ENCODE data around the gene SLC8A1.

Gene SLC8A1

DNA sequence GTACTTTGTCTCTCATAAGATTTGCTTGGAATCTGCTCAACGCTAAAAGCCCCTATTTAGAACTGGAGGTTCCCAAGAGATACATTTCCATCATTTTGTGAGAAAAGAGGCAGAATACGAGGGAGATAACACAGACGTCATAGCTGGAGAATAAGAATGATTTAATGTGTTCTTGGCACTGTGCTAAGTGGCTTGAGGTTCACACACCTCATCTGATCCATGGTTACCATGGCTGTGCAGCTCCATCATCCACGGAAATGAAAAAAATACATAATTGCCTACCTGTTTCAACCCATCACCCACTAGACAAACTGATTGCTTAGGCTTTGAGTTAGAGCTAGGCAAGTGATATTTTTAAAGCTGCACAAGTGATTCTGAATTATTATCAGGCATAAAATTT lies 227.6 kb downstream of the SLC8A1 start:
- no peak for TF ChIP-seq BACH2 (CRISPR knock-in tag; IDR thresholded peaks at IDR 0.05; ENCODE audit: borderline replicate concordance)
- TF ChIP-seq ZNF565 (CRISPR knock-in tag; conservative IDR thresholded peaks at IDR 0.05; ENCODE audit: low read depth): no peak
- TF ChIP-seq, protein P1, sequence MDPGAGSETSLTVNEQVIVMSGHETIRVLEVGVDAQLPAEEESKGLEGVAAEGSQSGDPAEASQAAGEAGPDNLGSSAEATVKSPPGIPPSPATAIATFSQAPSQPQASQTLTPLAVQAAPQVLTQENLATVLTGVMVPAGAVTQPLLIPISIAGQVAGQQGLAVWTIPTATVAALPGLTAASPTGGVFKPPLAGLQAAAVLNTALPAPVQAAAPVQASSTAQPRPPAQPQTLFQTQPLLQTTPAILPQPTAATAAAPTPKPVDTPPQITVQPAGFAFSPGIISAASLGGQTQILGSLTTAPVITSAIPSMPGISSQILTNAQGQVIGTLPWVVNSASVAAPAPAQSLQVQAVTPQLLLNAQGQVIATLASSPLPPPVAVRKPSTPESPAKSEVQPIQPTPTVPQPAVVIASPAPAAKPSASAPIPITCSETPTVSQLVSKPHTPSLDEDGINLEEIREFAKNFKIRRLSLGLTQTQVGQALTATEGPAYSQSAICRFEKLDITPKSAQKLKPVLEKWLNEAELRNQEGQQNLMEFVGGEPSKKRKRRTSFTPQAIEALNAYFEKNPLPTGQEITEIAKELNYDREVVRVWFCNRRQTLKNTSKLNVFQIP (CRISPR knock-in tag; IDR thresholded peaks at IDR 0.05; ENCODE audit: borderline replicate concordance, low read depth): no peak
- TF ChIP-seq OSR1 (CRISPR knock-in tag; IDR thresholded peaks at IDR 0.05): no peak
- TF ChIP-seq ISL1 (CRISPR knock-in tag; IDR thresholded peaks at IDR 0.05): no peak
- no peak for TF ChIP-seq PPARA (CRISPR knock-in tag; IDR thresholded peaks at IDR 0.05; ENCODE audit: borderline replicate concordance)
- TF ChIP-seq ESRRG (CRISPR knock-in tag; IDR thresholded peaks at IDR 0.05): no peak
- TF ChIP-seq ZC3H10 (CRISPR knock-in tag; IDR thresholded peaks at IDR 0.05): no peak
- no peak for TF ChIP-seq ZFP30 (CRISPR knock-in tag; IDR thresholded peaks at IDR 0.05)
- TF ChIP-seq GLIS3 (CRISPR knock-in tag; IDR thresholded peaks at IDR 0.05): no peak
- TF ChIP-seq TCF4 (CRISPR knock-in tag; IDR thresholded peaks at IDR 0.05; ENCODE audit: borderline replicate concordance): no peak
- TF ChIP-seq ZFP3 (CRISPR knock-in tag; IDR thresholded peaks at IDR 0.05): no peak
- TF ChIP-seq, protein P2, sequence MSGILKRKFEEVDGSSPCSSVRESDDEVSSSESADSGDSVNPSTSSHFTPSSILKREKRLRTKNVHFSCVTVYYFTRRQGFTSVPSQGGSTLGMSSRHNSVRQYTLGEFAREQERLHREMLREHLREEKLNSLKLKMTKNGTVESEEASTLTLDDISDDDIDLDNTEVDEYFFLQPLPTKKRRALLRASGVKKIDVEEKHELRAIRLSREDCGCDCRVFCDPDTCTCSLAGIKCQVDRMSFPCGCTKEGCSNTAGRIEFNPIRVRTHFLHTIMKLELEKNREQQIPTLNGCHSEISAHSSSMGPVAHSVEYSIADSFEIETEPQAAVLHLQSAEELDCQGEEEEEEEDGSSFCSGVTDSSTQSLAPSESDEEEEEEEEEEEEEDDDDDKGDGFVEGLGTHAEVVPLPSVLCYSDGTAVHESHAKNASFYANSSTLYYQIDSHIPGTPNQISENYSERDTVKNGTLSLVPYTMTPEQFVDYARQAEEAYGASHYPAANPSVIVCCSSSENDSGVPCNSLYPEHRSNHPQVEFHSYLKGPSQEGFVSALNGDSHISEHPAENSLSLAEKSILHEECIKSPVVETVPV (CRISPR knock-in tag; IDR thresholded peaks at IDR 0.05): no peak
- TF ChIP-seq, protein P3, sequence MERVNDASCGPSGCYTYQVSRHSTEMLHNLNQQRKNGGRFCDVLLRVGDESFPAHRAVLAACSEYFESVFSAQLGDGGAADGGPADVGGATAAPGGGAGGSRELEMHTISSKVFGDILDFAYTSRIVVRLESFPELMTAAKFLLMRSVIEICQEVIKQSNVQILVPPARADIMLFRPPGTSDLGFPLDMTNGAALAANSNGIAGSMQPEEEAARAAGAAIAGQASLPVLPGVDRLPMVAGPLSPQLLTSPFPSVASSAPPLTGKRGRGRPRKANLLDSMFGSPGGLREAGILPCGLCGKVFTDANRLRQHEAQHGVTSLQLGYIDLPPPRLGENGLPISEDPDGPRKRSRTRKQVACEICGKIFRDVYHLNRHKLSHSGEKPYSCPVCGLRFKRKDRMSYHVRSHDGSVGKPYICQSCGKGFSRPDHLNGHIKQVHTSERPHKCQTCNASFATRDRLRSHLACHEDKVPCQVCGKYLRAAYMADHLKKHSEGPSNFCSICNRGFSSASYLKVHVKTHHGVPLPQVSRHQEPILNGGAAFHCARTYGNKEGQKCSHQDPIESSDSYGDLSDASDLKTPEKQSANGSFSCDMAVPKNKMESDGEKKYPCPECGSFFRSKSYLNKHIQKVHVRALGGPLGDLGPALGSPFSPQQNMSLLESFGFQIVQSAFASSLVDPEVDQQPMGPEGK (CRISPR knock-in tag; IDR thresholded peaks at IDR 0.05; ENCODE audit: borderline replicate concordance): no peak
- no peak for TF ChIP-seq SNAI2 (CRISPR knock-in tag; IDR thresholded peaks at IDR 0.05)
- no peak for TF ChIP-seq CSDC2 (CRISPR knock-in tag; IDR thresholded peaks at IDR 0.05)
- ATAC-seq: no peak

DNA sequence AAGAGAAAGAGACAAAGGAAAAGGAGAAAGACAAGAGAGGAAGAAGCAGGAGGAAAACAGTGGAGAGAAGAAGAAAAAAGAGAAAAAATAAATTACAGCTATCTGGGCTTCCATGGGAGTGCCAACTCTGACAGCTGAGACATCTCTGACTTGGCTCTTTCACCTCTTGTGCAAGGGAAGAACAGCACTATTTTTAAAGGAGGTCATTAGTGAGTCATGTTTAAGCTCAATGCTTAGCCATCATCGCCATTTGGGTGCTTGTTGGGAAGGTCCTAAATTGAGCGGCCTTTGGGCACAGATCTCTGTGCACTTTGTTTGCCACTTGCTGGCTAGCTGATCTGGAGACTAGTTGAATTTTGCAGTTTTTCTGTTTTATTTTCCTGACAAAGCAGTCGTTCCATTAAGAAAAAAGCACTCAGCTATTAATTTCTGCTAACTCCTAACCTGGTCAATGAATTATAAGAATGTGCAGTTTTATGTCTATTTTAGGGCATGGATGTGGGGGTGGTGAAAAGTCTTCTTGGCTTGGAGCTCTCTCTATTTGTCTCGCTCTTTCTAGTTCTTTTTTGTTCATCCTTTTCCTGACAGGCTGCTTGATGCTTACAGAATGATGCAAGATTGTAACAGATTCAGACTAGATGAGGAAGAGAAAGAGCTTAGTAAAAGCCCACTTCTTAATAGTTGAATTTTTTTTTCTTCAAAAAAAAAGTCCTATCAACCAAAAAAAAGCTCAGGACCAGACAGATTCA lies 231.5 kb downstream of the SLC8A1 start:
- ATAC-seq: no peak
- TF ChIP-seq PPARA (CRISPR knock-in tag; IDR thresholded peaks at IDR 0.05; ENCODE audit: borderline replicate concordance) (no peak), TOX (CRISPR knock-in tag; IDR thresholded peaks at IDR 0.05; ENCODE audit: borderline replicate concordance) (no peak)
- TF ChIP-seq, protein P4, sequence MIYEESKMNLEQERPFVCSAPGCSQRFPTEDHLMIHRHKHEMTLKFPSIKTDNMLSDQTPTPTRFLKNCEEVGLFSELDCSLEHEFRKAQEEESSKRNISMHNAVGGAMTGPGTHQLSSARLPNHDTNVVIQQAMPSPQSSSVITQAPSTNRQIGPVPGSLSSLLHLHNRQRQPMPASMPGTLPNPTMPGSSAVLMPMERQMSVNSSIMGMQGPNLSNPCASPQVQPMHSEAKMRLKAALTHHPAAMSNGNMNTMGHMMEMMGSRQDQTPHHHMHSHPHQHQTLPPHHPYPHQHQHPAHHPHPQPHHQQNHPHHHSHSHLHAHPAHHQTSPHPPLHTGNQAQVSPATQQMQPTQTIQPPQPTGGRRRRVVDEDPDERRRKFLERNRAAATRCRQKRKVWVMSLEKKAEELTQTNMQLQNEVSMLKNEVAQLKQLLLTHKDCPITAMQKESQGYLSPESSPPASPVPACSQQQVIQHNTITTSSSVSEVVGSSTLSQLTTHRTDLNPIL (CRISPR knock-in tag; IDR thresholded peaks at IDR 0.05; ENCODE audit: low read depth): no peak

DNA sequence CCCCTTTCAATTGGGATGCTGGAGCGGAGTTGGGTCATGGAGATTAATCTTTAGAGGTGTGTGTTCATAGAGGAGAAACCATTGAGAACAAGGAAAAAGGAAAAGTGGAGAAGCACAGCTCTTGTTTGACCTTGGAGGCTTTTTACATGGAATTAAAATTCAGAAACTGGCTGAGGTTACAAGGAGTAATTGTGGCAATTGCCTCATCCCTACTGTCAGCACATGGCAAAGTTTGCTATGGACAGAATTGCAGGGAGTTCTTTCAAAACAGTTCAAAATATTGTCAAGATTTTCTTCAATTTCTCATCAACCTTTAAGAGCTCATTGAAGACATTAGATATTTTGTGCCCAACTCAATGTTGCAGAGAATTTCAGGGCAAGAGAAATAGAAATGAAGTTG lies 232.7 kb downstream of the SLC8A1 start:
- no peak for ATAC-seq
- TF ChIP-seq TCF4 (CRISPR knock-in tag; IDR thresholded peaks at IDR 0.05; ENCODE audit: borderline replicate concordance) (no peak), OSR1 (CRISPR knock-in tag; IDR thresholded peaks at IDR 0.05) (no peak), ZFP30 (CRISPR knock-in tag; IDR thresholded peaks at IDR 0.05) (no peak), GLIS3 (CRISPR knock-in tag; IDR thresholded peaks at IDR 0.05) (no peak), ZNF565 (CRISPR knock-in tag; conservative IDR thresholded peaks at IDR 0.05; ENCODE audit: low read depth) (no peak), BACH2 (CRISPR knock-in tag; IDR thresholded peaks at IDR 0.05; ENCODE audit: borderline replicate concordance) (no peak), ZNF8 (CRISPR knock-in tag; IDR thresholded peaks at IDR 0.05) (no peak), ESRRG (CRISPR knock-in tag; IDR thresholded peaks at IDR 0.05) (no peak)
- TF ChIP-seq, protein P3 (CRISPR knock-in tag; IDR thresholded peaks at IDR 0.05; ENCODE audit: borderline replicate concordance): no peak
- TF ChIP-seq, protein P4 (CRISPR knock-in tag; IDR thresholded peaks at IDR 0.05; ENCODE audit: low read depth): no peak

Data from SK-N-SH treated with all-trans-retinoic acid at 6 μM for 48 hours (cell line).